Smooth muscle cell (in vitro differentiated cells): ENCODE measurements around the gene HINFP. TPM values are rescaled to one million over a fixed set of nuclear protein-coding genes. Genes with fewer than 3 reads are reported as not detected.

Experiments used
- DNase-seq: peaks from one replicate; lab custom pipeline; 2025; ENCODE audit not compliant: unreplicated experiment; lab: John Stamatoyannopoulos, UW
- H2AFZ ChIP-seq: fragments of 200-600 bp; sonication (generic); 2 replicates; pipeline ENCODE4 v1.6.0; 2016; ENCODE audit warnings: antibody characterized with exemption, low read depth, mild to moderate bottlenecking
- H3F3A ChIP-seq: fragments of 200-600 bp; sonication (generic); 2 replicates; pipeline ENCODE4 v1.6.0; 2017; ENCODE audit warnings: antibody characterized with exemption, low read depth
- H3K27ac ChIP-seq: fragments of 200-600 bp; sonication (generic); 2 replicates; pipeline ENCODE4 v1.5.1; 2016; ENCODE audit warnings: low read depth, mild to moderate bottlenecking
- H3K27me3 ChIP-seq: fragments of 200-600 bp; sonication (generic); 2 replicates; pipeline ENCODE4 v1.6.1; 2016; ENCODE audit warnings: low read depth, mild to moderate bottlenecking
- H3K36me3 ChIP-seq: fragments of 200-600 bp; sonication (generic); 2 replicates; pipeline ENCODE4 v1.5.1; 2016; ENCODE audit warnings: low read depth
- H3K4me1 ChIP-seq: fragments of 200-600 bp; sonication (generic); 2 replicates; pipeline ENCODE4 v1.5.1; 2016; ENCODE audit warnings: low read depth
- H3K4me2 ChIP-seq: fragments of 200-600 bp; sonication (generic); 2 replicates; pipeline ENCODE4 v1.6.0; 2016; ENCODE audit warnings: mild to moderate bottlenecking
- H3K4me3 ChIP-seq: fragments of 200-600 bp; sonication (generic); 2 replicates; pipeline ENCODE4 v1.5.1; 2016; ENCODE audit warnings: mild to moderate bottlenecking
- H3K79me2 ChIP-seq: fragments of 200-600 bp; sonication (generic); 2 replicates; pipeline ENCODE4 v1.6.0; 2016; ENCODE audit warnings: low read depth, mild to moderate bottlenecking
- H3K9ac ChIP-seq: fragments of 200-600 bp; sonication (generic); 2 replicates; pipeline ENCODE4 v1.6.0; 2016; ENCODE audit warnings: low read depth
- H3K9me3 ChIP-seq: fragments of 200-600 bp; sonication (generic); replicated peaks from 2 replicates; pipeline ENCODE4 v1.5.1; 2016; ENCODE audit warnings: low read depth
- H4K20me1 ChIP-seq: fragments of 200-600 bp; sonication (generic); 2 replicates; pipeline ENCODE4 v1.6.0; 2016; ENCODE audit warnings: low read depth
- WGBS: methylation state at CpG from one replicate; pipeline ENCODE4 v1.1.7; 2016; ENCODE audit warnings: low lambda C conversion rate; 5-methylcytosine and 5-hydroxymethylcytosine counted together
- polyA plus RNA-seq: library from polyadenylated mRNA; unstranded; fragments of >200 nt; fragmentation: Nextera tagmentation; extraction: Ambion mirVana; gene quantifications from 2 replicates; pipeline ENCODE4 v1.2.1, GENCODE V29; 2016
- total RNA-seq: library from RNA; depleted of rRNA; stranded (reverse); fragments of >200 nt; gene quantifications from 2 replicates; pipeline ENCODE4 v1.2.3, GENCODE V29; 2014
- TF ChIP-seq, protein P1 (sequence below): fragments of 200-600 bp; sonication (generic); IDR thresholded peaks from 2 replicates; pipeline ENCODE4 v1.5.1; 2017; ENCODE audit warnings: borderline replicate concordance, mild to moderate bottlenecking, antibody characterized with exemption; ENCODE audit not compliant: insufficient read depth, poor library complexity, severe bottlenecking

The HINFP gene
- total and polyA plus RNA-seq, 2 experiments from 2014 or later: 15.6 to 17.3 TPM

GRCh38 chr11:119087123-119087522, 34.3 kb upstream of the HINFP start:
- Histone ChIP-seq H2AFZ (no peak overlapping the region), H3K36me3 (no peaks in the 10 kb centered on the region), H3K27me3 (no peaks in the 10 kb centered on the region), H3K4me2 (no peak overlapping the region), H3F3A (no peaks in the 10 kb centered on the region), H3K9ac (no peak overlapping the region), H4K20me1 (no peaks in the 10 kb centered on the region), H3K79me2 (peaks cover 22% of the 10 kb centered on the region), H3K4me3 (no peak overlapping the region), H3K4me1 (peaks cover 10% of the 10 kb centered on the region), H3K9me3 (no peaks in the 10 kb centered on the region), H3K27ac (no peak overlapping the region)
- TF ChIP-seq, protein P1, sequence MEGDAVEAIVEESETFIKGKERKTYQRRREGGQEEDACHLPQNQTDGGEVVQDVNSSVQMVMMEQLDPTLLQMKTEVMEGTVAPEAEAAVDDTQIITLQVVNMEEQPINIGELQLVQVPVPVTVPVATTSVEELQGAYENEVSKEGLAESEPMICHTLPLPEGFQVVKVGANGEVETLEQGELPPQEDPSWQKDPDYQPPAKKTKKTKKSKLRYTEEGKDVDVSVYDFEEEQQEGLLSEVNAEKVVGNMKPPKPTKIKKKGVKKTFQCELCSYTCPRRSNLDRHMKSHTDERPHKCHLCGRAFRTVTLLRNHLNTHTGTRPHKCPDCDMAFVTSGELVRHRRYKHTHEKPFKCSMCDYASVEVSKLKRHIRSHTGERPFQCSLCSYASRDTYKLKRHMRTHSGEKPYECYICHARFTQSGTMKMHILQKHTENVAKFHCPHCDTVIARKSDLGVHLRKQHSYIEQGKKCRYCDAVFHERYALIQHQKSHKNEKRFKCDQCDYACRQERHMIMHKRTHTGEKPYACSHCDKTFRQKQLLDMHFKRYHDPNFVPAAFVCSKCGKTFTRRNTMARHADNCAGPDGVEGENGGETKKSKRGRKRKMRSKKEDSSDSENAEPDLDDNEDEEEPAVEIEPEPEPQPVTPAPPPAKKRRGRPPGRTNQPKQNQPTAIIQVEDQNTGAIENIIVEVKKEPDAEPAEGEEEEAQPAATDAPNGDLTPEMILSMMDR: no peak
- no peak for DNase-seq
- 98% methylated on average over 6 of the region's 6 CpGs for WGBS

DNA sequence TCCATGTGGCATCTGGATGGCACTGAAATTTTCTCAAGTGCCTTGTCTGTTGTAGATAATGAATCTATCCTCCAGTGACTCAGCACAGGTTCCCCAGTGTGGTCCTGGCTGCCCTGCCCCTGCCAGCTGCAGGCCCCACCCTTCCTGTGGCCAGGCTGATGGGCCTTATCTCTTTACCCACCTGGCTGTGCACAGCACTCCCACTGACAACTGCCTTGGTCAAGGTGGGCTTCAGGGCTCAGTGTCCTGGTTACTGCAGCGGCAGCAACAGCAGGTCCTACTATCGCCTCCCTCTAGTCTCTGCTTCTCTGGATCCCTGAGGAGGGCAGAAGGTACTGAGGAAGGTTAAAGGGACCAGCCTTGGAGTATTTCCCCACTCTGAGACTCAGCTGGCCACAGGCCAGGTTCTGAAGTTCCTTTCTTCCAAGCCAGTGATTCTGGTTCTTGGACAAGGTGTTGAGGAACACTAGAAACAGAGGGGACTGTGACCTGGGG, 33.6 kb upstream of the HINFP start:
- Histone ChIP-seq H2AFZ (no peak overlapping the region), H3K9ac (no peak overlapping the region)
- WGBS: 100% methylated on average over 2 of the region's 2 CpGs

GRCh38 chr11:119088406-119088805, 33.0 kb upstream of the HINFP start:
- Histone ChIP-seq H3K9me3 (no peaks in the 10 kb centered on the region), H3K4me3 (no peak overlapping the region), H3F3A (no peaks in the 10 kb centered on the region), H2AFZ (no peak overlapping the region), H3K27ac (no peak overlapping the region), H3K79me2 (peaks cover 35% of the 10 kb centered on the region), H3K4me1 (peaks cover 15% of the 10 kb centered on the region), H3K9ac (no peak overlapping the region), H3K36me3 (no peaks in the 10 kb centered on the region), H3K4me2 (no peak overlapping the region), H4K20me1 (peaks cover 7% of the 10 kb centered on the region), H3K27me3 (no peaks in the 10 kb centered on the region)
- TF ChIP-seq, protein P1: no peak
- no peak for DNase-seq
- WGBS: 90% methylated on average over 9 of the region's 9 CpGs

More for the DNA sequence above, 33.6 kb upstream of the HINFP start:
- Histone ChIP-seq H4K20me1 (peaks cover under 1% of the 10 kb centered on the region), H3K36me3 (no peaks in the 10 kb centered on the region), H3K27ac (no peak overlapping the region), H3K4me2 (no peak overlapping the region), H3K9me3 (no peaks in the 10 kb centered on the region), H3K4me3 (no peak overlapping the region), H3F3A (no peaks in the 10 kb centered on the region), H3K79me2 (peaks cover 29% of the 10 kb centered on the region), H3K27me3 (no peaks in the 10 kb centered on the region), H3K4me1 (peaks cover 10% of the 10 kb centered on the region)
- TF ChIP-seq, protein P1: no peak
- DNase-seq: no peak

DNA sequence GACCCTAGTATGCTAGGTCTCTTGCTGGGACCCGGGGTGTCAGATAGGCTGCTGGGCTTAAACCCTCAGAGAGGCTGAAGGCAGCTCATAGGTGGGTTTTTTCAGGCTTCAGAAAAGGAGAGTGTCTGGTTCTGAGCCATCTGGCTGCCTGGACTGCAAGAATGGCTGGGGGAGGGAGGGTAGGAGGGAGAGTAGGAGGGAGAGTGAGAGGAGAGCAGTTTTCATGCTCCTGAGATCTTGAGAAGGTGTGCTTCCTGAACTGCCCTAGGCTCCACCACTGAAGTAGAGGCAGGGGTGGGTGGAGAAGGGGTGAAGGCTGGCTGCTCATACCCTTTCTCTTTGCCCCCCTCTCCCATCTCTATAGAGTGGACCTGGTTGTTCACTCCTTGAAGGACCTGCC, 32.1 kb upstream of the HINFP start:
- H3K4me1 ChIP-seq: peaks cover 14% of the 10 kb centered on the region
- H3K9ac ChIP-seq: no peak overlapping the region
- H4K20me1 ChIP-seq: peaks cover 10% of the 10 kb centered on the region
- H3K4me3 ChIP-seq: no peak overlapping the region
- H3F3A ChIP-seq: peaks cover 5% of the 10 kb centered on the region
- no peaks in the 10 kb centered on the region for H3K27me3 ChIP-seq
- DNase-seq: no peak
- no peaks in the 10 kb centered on the region for H3K36me3 ChIP-seq
- whole genome bisulfite sequencing: 92% methylated on average over 1 of the region's 1 CpG
- no peaks in the 10 kb centered on the region for H3K9me3 ChIP-seq
- TF ChIP-seq, protein P1: no peak
- no peak overlapping the region for H3K27ac ChIP-seq
- no peak overlapping the region for H3K4me2 ChIP-seq
- H3K79me2 ChIP-seq: peaks cover 44% of the 10 kb centered on the region
- H2AFZ ChIP-seq: no peak overlapping the region
